ENCODE data around the gene SCYGR1. TPM values are rescaled to one million over a fixed set of nuclear protein-coding genes. Genes with fewer than 3 reads are reported as not detected.

SCYGR1 gene
- total RNA-seq, 2 donors from 2014 or later = not detected

- DNase-seq (ENCODE audit: low spot score) = no peak
- intact Hi-C loops (cut with DNase I) = no loop called here
These were observed 47.6 kb downstream of the SCYGR1 start for GRCh38 chr2:227340106-227340505.

- intact Hi-C loops (cut with DNase I) = no loop called here
- DNase-seq (ENCODE audit: low spot score) = no peak
These were observed 48.6 kb downstream of the SCYGR1 start for GRCh38 chr2:227339098-227339599.

Other genes with a start within 250 kb of the SCYGR1 start
- 1 to 10 TPM in 1 of 2 donors, under 1 TPM in 1; 0.93 to 3.0 TPM for gene COL4A4, start 223.7 kb downstream of the SCYGR1 start, total RNA-seq
- gene COL4A3, start 223.3 kb downstream of the SCYGR1 start, total RNA-seq = under 1 TPM; 0.42 to 0.76 TPM
- gene MFF, start 62.7 kb downstream of the SCYGR1 start, total RNA-seq = 10 to 100 TPM; 52.2 to 55.2 TPM
- under 1 TPM in 1 of 2 donors, not detected in 1; 0.10 TPM for gene TM4SF20, start 8.6 kb downstream of the SCYGR1 start, total RNA-seq
- gene AGFG1, start 84.2 kb upstream of the SCYGR1 start, total RNA-seq = 10 to 100 TPM; 82.8 to 85.5 TPM
- not detected for gene SCYGR2, start 210.9 kb upstream of the SCYGR1 start, total RNA-seq
- gene SCYGR3, start 226.9 kb upstream of the SCYGR1 start, total RNA-seq = not detected
- gene SCYGR4, start 229.5 kb upstream of the SCYGR1 start, total RNA-seq = not detected

Measured in posterior vena cava (tissue), 2 donors.